Activated CD8-positive, alpha-beta T cell treated with anti-CD3 and anti-CD28 coated beads for 36 hours (primary cell): ENCODE measurements around the gene SHISA8. TPM values are rescaled to one million over a fixed set of nuclear protein-coding genes. Genes with fewer than 3 reads are reported as not detected.

Source experiments
- ATAC-seq: fragments of 200-7000 bp; cut with Tn5 transposase; one replicate; pipeline ENCODE4 v1.10.0; 2021; ENCODE audit warnings: mild to moderate bottlenecking, moderate library complexity
- CTCF ChIA-PET: fragments of 350-600 bp; sonication (Branson Sonifier 250); formaldehyde crosslinking; loops from one replicate; lab custom pipeline; 2021; ENCODE audit warnings: antibody characterized with exemption; lab: Charles Lee
- POLR2A ChIA-PET: fragments of 350-600 bp; sonication (Branson Sonifier 250); formaldehyde crosslinking; loops from one replicate; lab custom pipeline; 2021; ENCODE audit warnings: antibody characterized with exemption; lab: Charles Lee
- DNase-seq: peaks from one replicate; pipeline ENCODE4 v3.0.0-alpha.2; 2020
- H3K27ac Mint-ChIP-seq: one replicate; pipeline ENCODE4 v1.8.0; 2021; ENCODE audit warnings: mild to moderate bottlenecking, mixed read lengths
- H3K27me3 Mint-ChIP-seq: one replicate; pipeline ENCODE4 v1.8.0; 2021; ENCODE audit warnings: mixed read lengths
- H3K36me3 Mint-ChIP-seq: one replicate; pipeline ENCODE4 v1.8.0; 2021; ENCODE audit warnings: low read depth, mixed read lengths
- H3K4me1 Mint-ChIP-seq: one replicate; pipeline ENCODE4 v1.8.0; 2021; ENCODE audit warnings: low read depth, mixed read lengths
- H3K4me3 Mint-ChIP-seq: one replicate; pipeline ENCODE4 v1.8.0; 2021; ENCODE audit warnings: mild to moderate bottlenecking, moderate library complexity, mixed read lengths
- H3K9me3 Mint-ChIP-seq: one replicate; pipeline ENCODE4 v1.8.0; 2021; ENCODE audit warnings: mixed read lengths
- CTCF ChIP-seq: fragments of 200-600 bp; IDR thresholded peaks from one replicate; pipeline ENCODE4 v1.8.0; 2022; ENCODE audit warnings: antibody characterized with exemption, mild to moderate bottlenecking
- intact Hi-C: fragments of 100-400 bp; cut with micrococcal nuclease; formaldehyde crosslinking; loops from one replicate; pipeline ENCODE4 v1.10.0; 2022
- total RNA-seq, 2 experiments: library from RNA; stranded (reverse); gene quantifications; one replicate each; pipeline ENCODE4 v1.2.3, GENCODE V29; 2021

The SHISA8 gene
- total RNA-seq, 2 experiments from 2014 or later = 2.3 to 2.7 TPM

GRCh38 chr22:41880653-41881052 is 34.2 kb downstream of the SHISA8 start:
- POLR2A ChIA-PET = interaction anchor here (0.7 to 1.5 kb wide), 7 partner anchors 12 to 100 kb away, joined by 3 to 5 read pairs (median 4); no protein-coding TSS in a partner anchor
- DNase-seq (no peak), ATAC-seq (no peak)
- Mint-ChIP-seq H3K9me3 (no peaks in the 10 kb centered on the region), H3K4me3 (no peak overlapping the region), H3K27me3 (no peaks in the 10 kb centered on the region), H3K4me1 (peaks cover 18% of the 10 kb centered on the region), H3K36me3 (peaks cover 74% of the 10 kb centered on the region), H3K27ac (no peak overlapping the region)
- intact Hi-C loops = no loop called here
- TF ChIP-seq CTCF = no peak
- CTCF ChIA-PET = interaction anchor here (0.8 to 1.3 kb wide), 3 partner anchors 17 to 81 kb away, joined by 3 read pairs; no protein-coding TSS in a partner anchor

- Mint-ChIP-seq H3K36me3 (peaks cover 72% of the 10 kb centered on the region), H3K9me3 (no peaks in the 10 kb centered on the region), H3K4me3 (no peak overlapping the region), H3K4me1 (peaks cover 46% of the 10 kb centered on the region), H3K27ac (peak overlapping the region; percentile 17), H3K27me3 (no peaks in the 10 kb centered on the region)
- intact Hi-C loops = no loop called here
- no peak for DNase-seq
- ChIA-PET POLR2A (interaction anchor here (0.6 to 2.7 kb wide), 3 partner anchors 14 to 64 kb away, joined by 4 to 19 read pairs (median 4); no protein-coding TSS in a partner anchor), CTCF (interaction anchor here (1.4 to 1.5 kb wide), 2 partner anchors 15 to 64 kb away, joined by 4 read pairs; no protein-coding TSS in a partner anchor)
- TF ChIP-seq CTCF = no peak
- no peak for ATAC-seq
Observed at GRCh38 chr22:41876675-41877074, 38.2 kb downstream of the SHISA8 start.

- Mint-ChIP-seq H3K27me3 (no peaks in the 10 kb centered on the region), H3K27ac (peak overlapping the region; percentile 17), H3K36me3 (peaks cover 72% of the 10 kb centered on the region), H3K4me1 (peaks cover 48% of the 10 kb centered on the region), H3K4me3 (no peak overlapping the region), H3K9me3 (no peaks in the 10 kb centered on the region)
- ATAC-seq = no peak
- ChIA-PET CTCF (interaction anchor here (1.2 to 1.5 kb wide), 3 partner anchors 14 to 64 kb away, joined by 4 read pairs; no protein-coding TSS in a partner anchor), POLR2A (interaction anchor here (0.6 to 2.7 kb wide), 3 partner anchors 13 to 65 kb away, joined by 4 to 19 read pairs (median 4); no protein-coding TSS in a partner anchor)
- intact Hi-C loops = no loop called here
- no peak for DNase-seq
- no peak for TF ChIP-seq CTCF
Observed at GRCh38 chr22:41876275-41876674, 38.6 kb downstream of the SHISA8 start.

GRCh38 chr22:41875531-41876270 is 39.2 kb downstream of the SHISA8 start:
- ATAC-seq (no peak), DNase-seq (no peak)
- CTCF ChIA-PET = interaction anchor here (1.0 to 1.5 kb wide), 6 partner anchors 14 to 65 kb away, joined by 3 to 4 read pairs (median 4); no protein-coding TSS in a partner anchor
- H3K4me1 Mint-ChIP-seq = peaks cover 52% of the 10 kb centered on the region
- intact Hi-C loops = no loop called here
- no peak overlapping the region for H3K4me3 Mint-ChIP-seq
- peaks cover 74% of the 10 kb centered on the region for H3K36me3 Mint-ChIP-seq
- no peaks in the 10 kb centered on the region for H3K27me3 Mint-ChIP-seq
- POLR2A ChIA-PET = interaction anchor here (0.6 to 2.7 kb wide), 6 partner anchors 13 to 86 kb away, joined by 3 to 19 read pairs (median 4); no protein-coding TSS in a partner anchor
- TF ChIP-seq CTCF = no peak
- no peak overlapping the region for H3K27ac Mint-ChIP-seq
- no peaks in the 10 kb centered on the region for H3K9me3 Mint-ChIP-seq
